Lung (tissue), 12 donors: ENCODE data around the gene PCDH8. TPM values are rescaled to one million over a fixed set of nuclear protein-coding genes. Genes with fewer than 3 reads are reported as not detected.

Experiments used
- ATAC-seq: fragments of 200-7000 bp; cut with Tn5 transposase; one replicate; pipeline ENCODE4 v1.9.1; 2020; ENCODE audit warnings: moderate number of reproducible peaks; ENCODE audit not compliant: insufficient read depth, low FRiP score
- DNase-seq, 3 donors: peaks; one replicate each; pipeline ENCODE4 v3.0.0-alpha.2; 2013 to 2017
- H3K27ac ChIP-seq, 2 donors: one replicate each; pipeline ENCODE4 v1.5.1; 2013; ENCODE audit warnings: mild to moderate bottlenecking in 2 of 2, moderate library complexity in 2 of 2, control low read depth in 1 of 2, inconsistent platforms in 1 of 2, low read depth in 1 of 2, low read length in 1 of 2
- H3K27me3 ChIP-seq, 3 donors: one replicate each; pipeline ENCODE4 v1.5.1; 2013; ENCODE audit warnings: low read length in 2 of 3; ENCODE audit not compliant: control insufficient read depth in 3 of 3, insufficient read depth in 3 of 3
- H3K36me3 ChIP-seq, 4 donors: one replicate each; pipeline ENCODE4 v1.5.1; 2013; ENCODE audit warnings: low read length in 4 of 4, mild to moderate bottlenecking in 1 of 4, moderate library complexity in 1 of 4; ENCODE audit not compliant: control insufficient read depth in 4 of 4, insufficient read depth in 4 of 4
- H3K4me1 ChIP-seq, 5 donors: one replicate each; pipeline ENCODE4 v1.5.1; 2013; ENCODE audit warnings: low read length in 5 of 5, mild to moderate bottlenecking in 2 of 5, moderate library complexity in 1 of 5; ENCODE audit not compliant: control insufficient read depth in 5 of 5, insufficient read depth in 5 of 5
- H3K4me3 ChIP-seq: one replicate; pipeline ENCODE4 v1.5.1; 2013; ENCODE audit warnings: mild to moderate bottlenecking, control low read depth, moderate library complexity
- H3K9ac ChIP-seq, 2 donors: one replicate each; pipeline ENCODE4 v1.5.1; 2013; ENCODE audit warnings: low read length in 2 of 2, control low read depth in 1 of 2; ENCODE audit not compliant: insufficient read depth in 1 of 2
- H3K9me3 ChIP-seq, 4 donors: one replicate each; pipeline ENCODE4 v1.5.1; 2013; ENCODE audit warnings: low read length in 3 of 4, mild to moderate bottlenecking in 1 of 4, moderate library complexity in 1 of 4; ENCODE audit not compliant: control insufficient read depth in 4 of 4, insufficient read depth in 3 of 4
- WGBS, 2 donors: extraction: QIAGEN DNeasy Blood & Tissue Kit; methylation state at CpG; one replicate each; pipeline ENCODE4 v1.1.7; 2013; 5-methylcytosine and 5-hydroxymethylcytosine counted together
- polyA plus RNA-seq, 2 donors: library from polyadenylated mRNA; stranded (reverse); fragments of 200-250 nt; gene quantifications; one replicate each; pipeline ENCODE4 v1.2.1, GENCODE V29; 2013
- total RNA-seq, 2 donors: library from RNA; depleted of rRNA in 1 of 2; stranded (reverse); fragments of >200 nt in 1 of 2; gene quantifications; one replicate each; pipeline ENCODE4 v1.2.1, GENCODE V29; 2014 to 2021
- TF ChIP-seq, protein P1 (sequence below): IDR thresholded peaks from 2 replicates; pipeline ENCODE4 v1.5.1; 2012; ENCODE audit warnings: mild to moderate bottlenecking; ENCODE audit errors: control extremely low read depth, extremely low read depth
- donor health status: control.
- donor health status: control.
- donor health status: Bipolar disorder and iron deficiency.
- donor health status: healthy.
- donor health status: DM: yes; HTN: yes; CAD: no.

Gene PCDH8
- total and polyA plus RNA-seq, 4 donors: 0.06 to 0.28 TPM; not detected in 2

DNA sequence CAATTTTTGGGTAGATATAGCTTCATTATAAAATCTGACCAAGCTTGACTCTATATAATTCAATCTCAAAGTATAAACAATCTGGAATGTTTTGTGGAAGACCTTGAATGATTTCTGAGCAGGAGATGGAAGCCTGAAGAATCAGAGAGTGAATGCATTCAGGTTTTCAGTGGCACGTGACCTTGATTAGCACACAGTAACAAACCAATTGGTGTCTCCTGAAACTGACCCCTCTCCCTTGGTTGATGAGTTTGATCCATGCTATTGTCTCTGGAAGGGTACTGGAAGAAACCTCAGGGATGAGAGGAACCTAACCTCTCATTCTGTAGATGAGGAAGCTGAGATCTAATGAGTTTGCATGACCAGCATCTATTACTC, 39.6 kb downstream of the PCDH8 start:
- no peak overlapping the region for H3K4me3 ChIP-seq
- TF ChIP-seq, protein P1, sequence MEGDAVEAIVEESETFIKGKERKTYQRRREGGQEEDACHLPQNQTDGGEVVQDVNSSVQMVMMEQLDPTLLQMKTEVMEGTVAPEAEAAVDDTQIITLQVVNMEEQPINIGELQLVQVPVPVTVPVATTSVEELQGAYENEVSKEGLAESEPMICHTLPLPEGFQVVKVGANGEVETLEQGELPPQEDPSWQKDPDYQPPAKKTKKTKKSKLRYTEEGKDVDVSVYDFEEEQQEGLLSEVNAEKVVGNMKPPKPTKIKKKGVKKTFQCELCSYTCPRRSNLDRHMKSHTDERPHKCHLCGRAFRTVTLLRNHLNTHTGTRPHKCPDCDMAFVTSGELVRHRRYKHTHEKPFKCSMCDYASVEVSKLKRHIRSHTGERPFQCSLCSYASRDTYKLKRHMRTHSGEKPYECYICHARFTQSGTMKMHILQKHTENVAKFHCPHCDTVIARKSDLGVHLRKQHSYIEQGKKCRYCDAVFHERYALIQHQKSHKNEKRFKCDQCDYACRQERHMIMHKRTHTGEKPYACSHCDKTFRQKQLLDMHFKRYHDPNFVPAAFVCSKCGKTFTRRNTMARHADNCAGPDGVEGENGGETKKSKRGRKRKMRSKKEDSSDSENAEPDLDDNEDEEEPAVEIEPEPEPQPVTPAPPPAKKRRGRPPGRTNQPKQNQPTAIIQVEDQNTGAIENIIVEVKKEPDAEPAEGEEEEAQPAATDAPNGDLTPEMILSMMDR: no peak
- H3K4me1 ChIP-seq: no peaks in the 10 kb centered on the region
- H3K27me3 ChIP-seq: no peaks in the 10 kb centered on the region
- no peak for ATAC-seq
- no peaks in the 10 kb centered on the region for H3K9me3 ChIP-seq
- no peaks in the 10 kb centered on the region for H3K36me3 ChIP-seq
- H3K27ac ChIP-seq: no peak overlapping the region
- no peak for DNase-seq
- 73 to 92% methylated on average over 1 of the region's 1 CpG for WGBS, 2 donors
- no peak overlapping the region for H3K9ac ChIP-seq

DNA sequence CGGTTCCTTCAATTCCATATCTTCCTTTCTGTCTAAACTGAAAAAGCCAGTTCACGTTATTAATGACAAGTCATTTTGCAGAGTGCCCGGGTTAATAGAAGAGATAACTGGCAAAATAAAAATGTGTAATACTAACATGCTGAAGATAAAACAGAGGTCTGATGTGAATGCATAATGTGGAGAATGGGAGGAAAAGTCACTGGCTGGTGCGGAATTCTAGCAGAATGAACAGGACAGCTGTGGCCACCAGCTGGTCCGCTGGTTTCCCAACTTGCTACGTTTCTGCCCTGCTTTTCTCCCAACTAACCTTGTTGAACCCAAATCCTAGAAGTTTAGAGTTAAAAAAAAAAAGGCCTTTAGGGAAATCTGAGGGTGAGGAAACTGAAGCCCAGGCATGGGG, 42.4 kb downstream of the PCDH8 start:
- no peak for DNase-seq
- TF ChIP-seq, protein P1: no peak
- Histone ChIP-seq H3K4me3 (no peak overlapping the region), H3K27me3 (no peaks in the 10 kb centered on the region), H3K9me3 (no peaks in the 10 kb centered on the region), H3K36me3 (no peaks in the 10 kb centered on the region), H3K4me1 (no peaks in the 10 kb centered on the region), H3K27ac (no peak overlapping the region), H3K9ac (no peak overlapping the region)
- no peak for ATAC-seq
- 75 to 91% methylated on average over 6 of the region's 6 CpGs for WGBS, 2 donors

DNA sequence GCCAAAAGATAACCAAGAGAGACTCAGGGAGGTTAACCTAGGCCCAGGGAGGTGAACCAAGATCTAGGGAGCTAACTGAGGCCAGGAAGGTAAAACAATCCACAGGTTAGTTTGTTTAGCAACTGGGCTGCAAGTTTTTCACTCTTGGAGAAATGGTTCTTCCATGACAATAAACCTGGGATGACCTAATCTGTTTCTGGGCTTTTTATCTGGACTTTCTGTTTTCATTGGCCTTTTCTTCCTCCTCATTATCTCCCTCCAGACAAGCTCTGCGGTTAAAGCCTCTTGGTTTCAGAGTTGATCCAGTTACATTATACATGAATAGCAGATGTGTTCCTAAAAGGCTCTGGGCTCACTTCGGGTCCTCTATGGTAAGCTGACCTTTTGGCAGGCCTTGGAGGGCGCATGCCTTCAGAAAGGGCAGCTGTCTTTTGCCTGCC, 44.2 kb downstream of the PCDH8 start:
- ATAC-seq (no peak), DNase-seq (no peak)
- WGBS, 2 donors: 84 to 91% methylated on average over 3 of the region's 3 CpGs
- TF ChIP-seq, protein P1: no peak
- no peak overlapping the region for H3K9ac ChIP-seq
- H3K36me3 ChIP-seq: no peaks in the 10 kb centered on the region
- H3K9me3 ChIP-seq: no peaks in the 10 kb centered on the region
- no peak overlapping the region for H3K27ac ChIP-seq
- no peak overlapping the region for H3K4me3 ChIP-seq
- no peaks in the 10 kb centered on the region for H3K4me1 ChIP-seq
- no peaks in the 10 kb centered on the region for H3K27me3 ChIP-seq

DNA sequence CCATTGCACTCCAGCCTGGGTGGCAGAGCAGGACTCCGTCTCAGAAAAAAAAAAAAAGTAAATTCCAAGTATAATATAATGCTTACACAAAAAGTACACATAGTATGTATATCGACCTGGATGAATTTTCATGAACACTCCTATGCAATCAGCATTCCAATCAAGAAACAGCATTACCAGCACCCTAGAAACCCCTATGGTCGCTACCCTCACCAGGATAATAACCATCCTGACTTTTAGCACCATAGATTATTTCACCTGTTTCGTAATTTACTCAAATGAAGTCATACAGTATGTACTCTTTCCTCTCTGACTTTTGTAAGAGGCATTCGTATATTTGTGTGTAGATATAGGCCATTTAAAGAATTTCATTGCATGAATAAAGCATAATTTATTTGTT, 47.6 kb downstream of the PCDH8 start:
- H3K27me3 ChIP-seq: no peaks in the 10 kb centered on the region
- WGBS, 2 donors: 72 to 92% methylated on average over 5 of the region's 5 CpGs

More for the DNA sequence above, 47.6 kb downstream of the PCDH8 start:
- ATAC-seq (no peak), DNase-seq (no peak)
- no peaks in the 10 kb centered on the region for H3K9me3 ChIP-seq
- H3K36me3 ChIP-seq: no peaks in the 10 kb centered on the region
- H3K4me1 ChIP-seq: no peaks in the 10 kb centered on the region
- H3K27ac ChIP-seq: no peak overlapping the region
- no peak overlapping the region for H3K4me3 ChIP-seq
- H3K9ac ChIP-seq: no peak overlapping the region
- TF ChIP-seq, protein P1: no peak
